GM18498 (cell line): ENCODE data around the gene FOXJ1.

Source experiments
- ATAC-seq: cut with Tn5 transposase; IDR thresholded peaks from one replicate; pipeline ENCODE4 v1.9.1; 2021; ENCODE audit warnings: mild to moderate bottlenecking, moderate library complexity; ENCODE audit not compliant: unreplicated experiment

The FOXJ1 gene

GRCh38 chr17:76124582-76125390 lies 16.3 kb downstream of the FOXJ1 start:
- ATAC-seq: no peak

- ATAC-seq: no peak
Observed at GRCh38 chr17:76123749-76124581, 17.1 kb downstream of the FOXJ1 start.

- ATAC-seq: no peak
Observed at GRCh38 chr17:76123191-76123499, 17.9 kb downstream of the FOXJ1 start.

GRCh38 chr17:76122431-76123190 lies 18.4 kb downstream of the FOXJ1 start:
- no peak for ATAC-seq

GRCh38 chr17:76121932-76122430 lies 19.1 kb downstream of the FOXJ1 start:
- peak; percentile 19 for ATAC-seq

GRCh38 chr17:76120658-76121008 lies 20.4 kb downstream of the FOXJ1 start:
- ATAC-seq: no peak

GRCh38 chr17:76119409-76120371 lies 21.4 kb downstream of the FOXJ1 start:
- ATAC-seq: no peak

- no peak for ATAC-seq
Observed at GRCh38 chr17:76115138-76115754, 25.8 kb downstream of the FOXJ1 start.

GRCh38 chr17:76111956-76112355 lies 29.1 kb downstream of the FOXJ1 start:
- ATAC-seq: no peak

- ATAC-seq: no peak
Observed at GRCh38 chr17:76107509-76107908, 33.5 kb downstream of the FOXJ1 start.

- ATAC-seq: no peak
Observed at GRCh38 chr17:76106703-76107102, 34.3 kb downstream of the FOXJ1 start.

- ATAC-seq: no peak
Observed at GRCh38 chr17:76104896-76105231, 36.2 kb downstream of the FOXJ1 start.

GRCh38 chr17:76104140-76104895 lies 36.7 kb downstream of the FOXJ1 start:
- no peak for ATAC-seq

- ATAC-seq: peak; percentile 89
Observed at GRCh38 chr17:76103274-76104139, 37.5 kb downstream of the FOXJ1 start, which contains the start of gene EXOC7. EXOC7 (minus strand) TSS chr17:76103787; CDS start chr17:76103692, 95 bp downstream.

- ATAC-seq: no peak
Observed at GRCh38 chr17:76102944-76103273, 38.1 kb downstream of the FOXJ1 start.

- no peak for ATAC-seq
Observed at GRCh38 chr17:76097716-76098295, 43.2 kb downstream of the FOXJ1 start.

- ATAC-seq: no peak
Observed at GRCh38 chr17:76095943-76096342, 45.1 kb downstream of the FOXJ1 start.

- ATAC-seq: no peak
Observed at GRCh38 chr17:76094046-76094445, 47.0 kb downstream of the FOXJ1 start.
